K562 (cell line): ENCODE results near the gene ADAMTS10. TPM values are rescaled to one million over a fixed set of nuclear protein-coding genes. Genes with fewer than 3 reads are reported as not detected.

ENCODE experiments used
- RUNX1 ChIP-seq: sonication (generic); IDR thresholded peaks from 2 replicates; pipeline ENCODE4 v1.6.1; 2016; ENCODE audit warnings: antibody characterized with exemption, low read depth
- TBL1XR1 ChIP-seq, 2 experiments: IDR thresholded peaks; 2 replicates each; pipeline ENCODE4 v1.6.1; 2012; ENCODE audit warnings: improper control_type of control experiment in 2 of 2, low read length in 2 of 2, mild to moderate bottlenecking in 1 of 2
- TEAD4 ChIP-seq, 2 experiments: sonication (generic) in 1 of 2; formaldehyde crosslinking in 1 of 2; IDR thresholded peaks; 2 replicates each; pipeline versions ENCODE4 v1.6.1 to v1.8.0; 2012 to 2022; ENCODE audit warnings: borderline replicate concordance in 1 of 2, inconsistent platforms in 1 of 2, low read length in 1 of 2, mild to moderate bottlenecking in 1 of 2, missing genetic modification reagents in 1 of 2
- ZBTB11 ChIP-seq, 3 experiments: fragments of 200-800 bp in 1 of 3; fragments of 250-450 bp in 1 of 3; fragments of 450-650 bp in 1 of 3; sonication (Bioruptor Pico) in 1 of 3; sonication (Bioruptor generic) in 1 of 3; formaldehyde crosslinking in 1 of 3; IDR thresholded peaks; 2 replicates each; pipeline versions ENCODE4 v1.6.1 to v1.8.0; 2016 to 2022; ENCODE audit warnings: mild to moderate bottlenecking in 2 of 3, missing genetic modification characterization in 2 of 3, missing compliant biosample characterization in 1 of 3, moderate library complexity in 1 of 3
- ZNF589 ChIP-seq: fragments of 200-800 bp; sonication (Bioruptor generic); IDR thresholded peaks from 2 replicates; pipeline ENCODE4 v1.6.1; 2016; ENCODE audit warnings: low read depth, missing genetic modification characterization, missing compliant biosample characterization
- polyA plus RNA-seq, 8 experiments: library from polyadenylated mRNA; depleted of rRNA in 4 of 8; stranded (reverse) in 5 of 8; unstranded in 3 of 8; fragments of >200 nt; fragmentation: Nextera tagmentation in 2 of 8; fragmentation: Illumina TruSeq in 1 of 8; extraction: Ambion mirVana in 2 of 8; extraction: Trizol in 1 of 8; gene quantifications; 2 replicates each; pipeline versions ENCODE4 v1.2.1 to v1.2.3, GENCODE V29; 2011 to 2014; ENCODE audit warnings: inconsistent platforms in 1 of 8, missing spikeins in 1 of 8
- total RNA-seq, 7 experiments: library from RNA; depleted of rRNA in 6 of 7; stranded (reverse); fragments of >200 nt in 6 of 7; fragmentation: Illumina TruSeq in 2 of 7; extraction: Trizol in 2 of 7; gene quantifications; 2 replicates each; pipeline versions ENCODE4 v1.2.1 to v1.2.3, GENCODE V29; 2011 to 2021; ENCODE audit warnings: low replicate concordance in 1 of 7
- TF ChIP-seq, protein P1 (sequence below), 2 experiments: fragments of 450-650 bp; conservative IDR thresholded peaks; 2 replicates each; pipeline ENCODE4 v1.6.1; 2017; ENCODE audit warnings: mild to moderate bottlenecking in 2 of 2, moderate library complexity in 2 of 2
- TF ChIP-seq, protein P2 (sequence below): IDR thresholded peaks from 2 replicates; pipeline ENCODE4 v1.6.1; 2016; ENCODE audit warnings: missing genetic modification characterization, missing compliant biosample characterization
- TF ChIP-seq, protein P3 (sequence below), 2 experiments: fragments of 450-650 bp; IDR thresholded peaks; 2 replicates each; pipeline ENCODE4 v1.6.1; 2016

Gene ADAMTS10
- total and polyA plus RNA-seq, 9 of the 15 experiments (the other 6 are each of a cell fraction or from before 2014, with no cell fraction given) = 0.33 to 1.8 (median 0.57) TPM; not detected in 4

DNA sequence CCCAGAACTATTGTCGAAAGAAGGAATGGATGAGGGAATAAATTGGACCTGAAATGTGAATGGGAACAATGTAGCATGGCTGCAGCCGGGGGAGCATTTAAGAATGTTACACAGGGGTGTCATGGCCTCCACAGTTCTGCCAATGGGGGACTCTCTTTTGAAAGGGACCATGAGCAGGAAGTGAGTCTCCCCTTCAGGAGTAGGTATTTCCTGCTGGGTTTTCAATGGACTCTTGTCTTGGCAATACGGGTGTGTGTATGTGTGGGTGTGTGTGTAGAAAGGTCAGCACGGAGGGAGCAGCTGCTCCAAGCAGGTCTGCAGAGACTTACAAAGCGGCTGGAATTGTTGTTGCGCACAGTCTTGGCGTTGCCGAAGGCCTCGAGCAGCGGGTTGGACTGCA is 57.7 kb downstream of the ADAMTS10 start (continued):
- TF ChIP-seq, protein P1, sequence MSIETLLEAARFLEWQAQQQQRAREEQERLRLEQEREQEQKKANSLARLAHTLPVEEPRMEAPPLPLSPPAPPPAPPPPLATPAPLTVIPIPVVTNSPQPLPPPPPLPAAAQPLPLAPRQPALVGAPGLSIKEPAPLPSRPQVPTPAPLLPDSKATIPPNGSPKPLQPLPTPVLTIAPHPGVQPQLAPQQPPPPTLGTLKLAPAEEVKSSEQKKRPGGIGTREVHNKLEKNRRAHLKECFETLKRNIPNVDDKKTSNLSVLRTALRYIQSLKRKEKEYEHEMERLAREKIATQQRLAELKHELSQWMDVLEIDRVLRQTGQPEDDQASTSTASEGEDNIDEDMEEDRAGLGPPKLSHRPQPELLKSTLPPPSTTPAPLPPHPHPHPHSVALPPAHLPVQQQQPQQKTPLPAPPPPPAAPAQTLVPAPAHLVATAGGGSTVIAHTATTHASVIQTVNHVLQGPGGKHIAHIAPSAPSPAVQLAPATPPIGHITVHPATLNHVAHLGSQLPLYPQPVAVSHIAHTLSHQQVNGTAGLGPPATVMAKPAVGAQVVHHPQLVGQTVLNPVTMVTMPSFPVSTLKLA (conservative IDR thresholded peaks at IDR 0.05) = peak in 1 of 2 experiments; percentile 44; a peak in 2 of 4 replicates
- TF ChIP-seq TBL1XR1 (IDR thresholded peaks at IDR 0.05; ENCODE audit: low read length in 2 of 2) = peak in 1 of 2 experiments; percentile 83; a peak in 2 of 4 replicates
- TF ChIP-seq ZNF589 (CRISPR knock-in tag) = no peak
- TF ChIP-seq, protein P2, sequence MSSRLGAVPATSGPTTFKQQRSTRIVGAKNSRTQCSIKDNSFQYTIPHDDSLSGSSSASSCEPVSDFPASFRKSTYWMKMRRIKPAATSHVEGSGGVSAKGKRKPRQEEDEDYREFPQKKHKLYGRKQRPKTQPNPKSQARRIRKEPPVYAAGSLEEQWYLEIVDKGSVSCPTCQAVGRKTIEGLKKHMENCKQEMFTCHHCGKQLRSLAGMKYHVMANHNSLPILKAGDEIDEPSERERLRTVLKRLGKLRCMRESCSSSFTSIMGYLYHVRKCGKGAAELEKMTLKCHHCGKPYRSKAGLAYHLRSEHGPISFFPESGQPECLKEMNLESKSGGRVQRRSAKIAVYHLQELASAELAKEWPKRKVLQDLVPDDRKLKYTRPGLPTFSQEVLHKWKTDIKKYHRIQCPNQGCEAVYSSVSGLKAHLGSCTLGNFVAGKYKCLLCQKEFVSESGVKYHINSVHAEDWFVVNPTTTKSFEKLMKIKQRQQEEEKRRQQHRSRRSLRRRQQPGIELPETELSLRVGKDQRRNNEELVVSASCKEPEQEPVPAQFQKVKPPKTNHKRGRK = no peak
- TF ChIP-seq TEAD4 (IDR thresholded peaks at IDR 0.05; ENCODE audit: low read length) = peak; percentile 31
- TF ChIP-seq TEAD4 (CRISPR knock-in tag; IDR thresholded peaks at IDR 0.05; ENCODE audit: borderline replicate concordance) = no peak
- no peak for TF ChIP-seq RUNX1
- TF ChIP-seq ZBTB11 (CRISPR knock-in tag; IDR thresholded peaks at IDR 0.05) = peak in 2 of 3 experiments; percentile 86 to 98; a peak in 4 of 6 replicates
- TF ChIP-seq, protein P3, sequence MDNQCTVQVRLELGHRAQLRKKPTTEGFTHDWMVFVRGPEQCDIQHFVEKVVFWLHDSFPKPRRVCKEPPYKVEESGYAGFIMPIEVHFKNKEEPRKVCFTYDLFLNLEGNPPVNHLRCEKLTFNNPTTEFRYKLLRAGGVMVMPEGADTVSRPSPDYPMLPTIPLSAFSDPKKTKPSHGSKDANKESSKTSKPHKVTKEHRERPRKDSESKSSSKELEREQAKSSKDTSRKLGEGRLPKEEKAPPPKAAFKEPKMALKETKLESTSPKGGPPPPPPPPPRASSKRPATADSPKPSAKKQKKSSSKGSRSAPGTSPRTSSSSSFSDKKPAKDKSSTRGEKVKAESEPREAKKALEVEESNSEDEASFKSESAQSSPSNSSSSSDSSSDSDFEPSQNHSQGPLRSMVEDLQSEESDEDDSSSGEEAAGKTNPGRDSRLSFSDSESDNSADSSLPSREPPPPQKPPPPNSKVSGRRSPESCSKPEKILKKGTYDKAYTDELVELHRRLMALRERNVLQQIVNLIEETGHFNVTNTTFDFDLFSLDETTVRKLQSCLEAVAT (IDR thresholded peaks at IDR 0.05) = 0 out of 4 replicates have a peak, but pooled peaks of 1 of the 2 experiments have one; percentile 47
